GM21737 (cell line): ENCODE measurements around the gene GPN2.
"Not testable (repeated sequence)": the region's sequence is repeated elsewhere in the genome, so short reads cannot be mapped to it uniquely, and the experiment has no call there.

ENCODE experiments used
- ATAC-seq: cut with Tn5 transposase; IDR thresholded peaks from one replicate; pipeline ENCODE4 v1.9.1; 2021; ENCODE audit warnings: mild to moderate bottlenecking, moderate library complexity; ENCODE audit not compliant: unreplicated experiment

GPN2 gene

GRCh38 chr1:26837665-26838064 is 52.4 kb downstream of the GPN2 start:
- not testable (repeated sequence) for ATAC-seq

GRCh38 chr1:26833432-26834405 is 56.4 kb downstream of the GPN2 start:
- peak; percentile 70 for ATAC-seq

DNA sequence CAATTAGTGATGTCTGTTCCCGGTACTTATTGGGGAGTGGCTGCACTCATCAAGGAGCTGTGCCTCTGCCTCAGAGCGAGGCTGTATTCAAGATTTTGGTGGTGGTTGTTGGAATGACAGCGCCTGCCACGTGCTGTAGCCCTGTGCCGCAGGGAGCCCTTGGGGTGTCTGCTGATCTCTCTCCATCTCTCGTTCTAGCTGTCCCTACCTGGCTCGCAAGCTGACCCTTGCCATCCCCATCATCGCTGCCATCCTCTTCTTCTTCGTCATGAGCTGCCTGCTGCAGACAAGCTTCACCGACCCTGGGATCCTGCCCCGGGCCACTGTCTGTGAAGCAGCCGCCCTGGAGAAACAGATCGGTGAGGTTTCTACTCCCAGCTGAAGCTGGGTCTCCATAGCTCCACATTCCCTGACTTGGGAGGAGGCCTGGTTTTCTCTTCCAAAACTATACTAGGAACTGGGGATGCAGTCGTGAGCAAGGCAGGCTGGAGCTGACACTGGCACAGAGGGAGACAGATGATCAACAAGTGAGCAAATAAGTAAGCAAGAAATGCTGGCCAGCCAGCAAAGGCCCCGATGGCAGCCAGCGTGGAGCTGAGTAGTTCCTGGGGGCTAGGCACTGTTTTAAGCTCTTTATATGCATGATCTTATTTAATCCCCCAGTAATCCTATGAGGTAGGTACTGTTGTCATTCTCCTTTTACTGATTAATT is 57.7 kb downstream of the GPN2 start:
- no peak for ATAC-seq

DNA sequence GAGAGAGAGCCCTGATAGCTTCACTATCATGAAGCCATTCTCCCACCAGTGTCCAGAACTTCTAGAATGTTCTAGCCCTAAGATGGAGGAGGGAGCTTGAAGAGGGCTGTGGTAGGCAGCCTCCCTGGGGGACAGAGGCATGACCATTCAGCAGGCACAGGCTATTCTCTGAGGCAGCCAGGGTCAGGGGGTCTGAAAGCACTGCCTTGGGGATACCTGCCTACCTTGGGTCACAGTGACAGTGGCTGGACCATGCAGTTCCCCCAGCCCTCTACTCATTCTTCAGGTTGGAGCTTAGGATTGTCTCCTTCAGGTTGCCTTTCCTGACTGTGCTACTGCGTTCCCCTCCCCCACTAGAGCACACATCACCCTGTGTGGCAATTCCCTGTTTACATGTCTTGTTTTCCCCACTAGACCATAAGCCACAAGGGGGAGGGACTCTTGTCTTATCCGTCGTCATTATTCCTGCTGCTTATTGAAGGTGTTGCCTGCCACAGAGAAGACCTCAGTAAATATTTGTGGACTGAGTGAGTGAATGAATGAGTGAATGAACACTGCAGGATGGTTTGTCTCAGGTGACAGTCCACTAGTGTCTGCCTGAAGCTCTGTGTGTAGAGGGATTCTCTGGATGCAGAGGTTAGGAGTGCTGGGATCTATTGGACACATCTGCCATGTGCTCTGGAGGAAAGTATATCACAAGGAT is 58.4 kb downstream of the GPN2 start:
- ATAC-seq: no peak

GRCh38 chr1:26831059-26831458 is 59.0 kb downstream of the GPN2 start:
- ATAC-seq: no peak

- ATAC-seq: no peak
Measured at GRCh38 chr1:26829184-26829911, 60.7 kb downstream of the GPN2 start.

DNA sequence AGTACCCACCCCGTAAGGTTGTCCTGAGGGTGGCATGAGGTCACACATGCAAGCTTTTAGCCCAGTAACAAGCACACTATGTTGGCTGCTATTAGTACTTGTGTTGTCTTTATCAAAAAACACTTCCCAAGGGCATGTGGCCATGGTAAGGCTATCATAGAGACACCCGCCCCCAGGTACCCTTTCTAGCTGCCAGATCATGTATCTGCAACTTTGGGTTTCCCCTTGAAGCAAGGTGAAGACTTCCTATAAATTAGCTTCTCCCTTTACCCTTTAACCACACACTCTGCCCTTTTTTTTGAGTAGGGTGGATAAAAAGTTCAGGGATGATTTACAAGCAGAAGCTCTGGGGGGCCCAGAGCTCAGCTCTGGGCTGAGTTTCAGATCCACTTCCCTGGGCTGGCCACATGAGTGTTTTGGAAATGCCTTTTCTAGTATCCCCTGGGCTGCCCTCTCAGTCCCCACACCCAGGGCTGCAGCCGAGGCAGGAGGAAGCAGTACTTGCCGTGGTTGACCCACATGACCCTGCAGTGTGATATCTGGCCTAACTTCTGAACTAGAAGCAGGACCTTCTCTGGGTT is 61.6 kb downstream of the GPN2 start:
- no peak for ATAC-seq

GRCh38 chr1:26827663-26828062 is 62.4 kb downstream of the GPN2 start:
- no peak for ATAC-seq

- no peak for ATAC-seq
Measured at GRCh38 chr1:26827106-26827604, 62.9 kb downstream of the GPN2 start.

- ATAC-seq: peak; percentile 73
Measured at GRCh38 chr1:26826261-26827105, 63.6 kb downstream of the GPN2 start, which contains the start of gene ZDHHC18. Gene ZDHHC18 (plus strand): TSS chr1:26826688. CDS start chr1:26826805, 117 bp downstream.
